AG04449 (cell line): ENCODE measurements around the gene DYNLL1.
"Not testable (repeated sequence)": the region's sequence is repeated elsewhere in the genome, so short reads cannot be mapped to it uniquely, and the experiment has no call there.

Experiments used
- CTCF ChIA-PET: fragments of 350-600 bp; formaldehyde crosslinking; extraction: SDS; loops from one replicate; lab custom pipeline; 2021; ENCODE audit warnings: antibody characterized with exemption; lab: Yijun Ruan, JAX
- POLR2A ChIA-PET: fragments of 400-600, 350-600 bp; formaldehyde crosslinking; extraction: SDS; loops from one replicate; lab custom pipeline; 2020; ENCODE audit warnings: antibody characterized with exemption, inconsistent platforms; lab: Yijun Ruan, JAX
- DNase-seq: peaks from one replicate; pipeline ENCODE4 v3.0.0-alpha.2; 2010; ENCODE audit warnings: low read depth, low spot score
- H3K4me3 ChIP-seq: 2 replicates; pipeline ENCODE4 v1.5.1; 2011; ENCODE audit warnings: low read depth, mild to moderate bottlenecking, control low read depth, low read length
- TF ChIP-seq, protein P1 (sequence below): IDR thresholded peaks from one replicate; pipeline ENCODE4 v1.5.1; 2011; ENCODE audit warnings: mild to moderate bottlenecking, moderate library complexity, low read length, control low read depth, inconsistent platforms; ENCODE audit not compliant: insufficient read depth; ENCODE audit errors: missing control alignments

DYNLL1 gene

DNA sequence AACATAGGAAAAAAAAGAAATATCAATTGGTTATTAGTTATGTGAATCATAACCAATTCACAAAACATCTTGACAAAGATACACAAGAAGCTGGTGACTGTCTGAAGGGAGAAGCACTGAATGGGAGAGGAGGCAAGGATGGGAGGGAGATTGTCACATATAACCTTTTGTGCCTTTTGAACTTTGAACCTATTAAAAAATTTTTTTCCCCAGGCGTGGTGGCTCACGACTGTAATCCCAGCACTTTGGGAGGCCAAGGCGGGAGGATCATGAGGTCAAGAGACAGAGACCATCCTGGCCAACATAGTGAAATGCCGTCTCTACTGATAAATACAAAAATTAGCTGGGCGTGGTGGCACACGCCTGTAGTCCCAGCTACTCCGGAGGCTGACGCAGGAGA lies 12.6 kb downstream of the DYNLL1 start:
- CTCF ChIA-PET = interaction anchor here (1.0 to 1.2 kb wide), 2 partner anchors 39 to 45 kb away, joined by 3 read pairs; no protein-coding TSS in a partner anchor
- POLR2A ChIA-PET = no interaction called here
- TF ChIP-seq, protein P1, sequence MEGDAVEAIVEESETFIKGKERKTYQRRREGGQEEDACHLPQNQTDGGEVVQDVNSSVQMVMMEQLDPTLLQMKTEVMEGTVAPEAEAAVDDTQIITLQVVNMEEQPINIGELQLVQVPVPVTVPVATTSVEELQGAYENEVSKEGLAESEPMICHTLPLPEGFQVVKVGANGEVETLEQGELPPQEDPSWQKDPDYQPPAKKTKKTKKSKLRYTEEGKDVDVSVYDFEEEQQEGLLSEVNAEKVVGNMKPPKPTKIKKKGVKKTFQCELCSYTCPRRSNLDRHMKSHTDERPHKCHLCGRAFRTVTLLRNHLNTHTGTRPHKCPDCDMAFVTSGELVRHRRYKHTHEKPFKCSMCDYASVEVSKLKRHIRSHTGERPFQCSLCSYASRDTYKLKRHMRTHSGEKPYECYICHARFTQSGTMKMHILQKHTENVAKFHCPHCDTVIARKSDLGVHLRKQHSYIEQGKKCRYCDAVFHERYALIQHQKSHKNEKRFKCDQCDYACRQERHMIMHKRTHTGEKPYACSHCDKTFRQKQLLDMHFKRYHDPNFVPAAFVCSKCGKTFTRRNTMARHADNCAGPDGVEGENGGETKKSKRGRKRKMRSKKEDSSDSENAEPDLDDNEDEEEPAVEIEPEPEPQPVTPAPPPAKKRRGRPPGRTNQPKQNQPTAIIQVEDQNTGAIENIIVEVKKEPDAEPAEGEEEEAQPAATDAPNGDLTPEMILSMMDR = no peak
- no peak for DNase-seq
- H3K4me3 ChIP-seq = no peak overlapping the region

DNA sequence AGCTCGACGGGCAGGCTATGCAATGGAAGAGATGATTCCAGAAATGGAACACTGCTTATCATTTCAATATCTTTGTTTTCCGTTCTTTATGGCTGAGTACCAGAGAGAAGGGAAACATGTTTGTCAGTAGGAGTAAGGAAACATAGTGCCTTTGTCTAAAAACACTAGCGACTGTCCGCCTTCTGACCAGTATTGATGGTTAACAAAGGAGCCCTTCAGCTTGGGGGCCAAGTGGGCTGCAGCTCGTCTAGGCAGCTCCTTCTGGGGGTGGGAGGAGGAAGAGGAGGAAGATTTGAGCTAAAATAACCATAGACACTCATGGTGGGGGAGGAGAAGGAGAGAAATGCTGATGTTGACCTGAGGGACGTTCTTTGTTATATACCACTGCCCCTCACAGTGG lies 18.1 kb downstream of the DYNLL1 start:
- ChIA-PET POLR2A (interaction anchor here (1.2 kb wide), 1 partner anchor 18 kb away, joined by 4 read pairs; the partner anchor contains the start of gene DYNLL1), CTCF (interaction anchor here (1.7 kb wide), 1 partner anchor 12 kb away, joined by 3 read pairs; no protein-coding TSS in a partner anchor)
- DNase-seq = no peak
- TF ChIP-seq, protein P1 = no peak
- no peak overlapping the region for H3K4me3 ChIP-seq

DNA sequence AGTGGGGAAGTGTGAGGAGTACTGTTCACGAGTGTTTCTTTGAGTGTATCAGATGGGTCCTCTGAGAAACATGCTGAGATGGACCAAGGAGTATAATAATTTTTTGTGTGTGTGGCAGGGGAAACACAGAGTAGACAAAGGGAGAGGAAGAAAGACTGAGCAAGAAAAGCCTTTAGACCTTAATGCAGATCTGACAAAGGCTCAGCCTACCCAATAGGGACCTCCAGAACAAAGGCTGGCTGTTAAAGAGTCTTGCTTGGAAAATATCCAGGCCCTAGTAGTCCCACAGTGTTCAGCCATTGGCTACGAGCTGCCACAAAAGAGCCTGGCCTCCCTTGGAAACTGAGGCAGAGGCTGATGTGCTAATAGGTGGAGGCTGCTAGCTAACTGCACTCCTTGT lies 19.6 kb downstream of the DYNLL1 start:
- DNase-seq = no peak
- TF ChIP-seq, protein P1 = no peak
- CTCF ChIA-PET = interaction anchor here (1.0 kb wide), 1 partner anchor 10 kb away, joined by 4 read pairs; no protein-coding TSS in a partner anchor
- H3K4me3 ChIP-seq = no peak overlapping the region
- POLR2A ChIA-PET = interaction anchor here (0.8 kb wide), 1 partner anchor 18 kb away, joined by 3 read pairs; no protein-coding TSS in a partner anchor

DNA sequence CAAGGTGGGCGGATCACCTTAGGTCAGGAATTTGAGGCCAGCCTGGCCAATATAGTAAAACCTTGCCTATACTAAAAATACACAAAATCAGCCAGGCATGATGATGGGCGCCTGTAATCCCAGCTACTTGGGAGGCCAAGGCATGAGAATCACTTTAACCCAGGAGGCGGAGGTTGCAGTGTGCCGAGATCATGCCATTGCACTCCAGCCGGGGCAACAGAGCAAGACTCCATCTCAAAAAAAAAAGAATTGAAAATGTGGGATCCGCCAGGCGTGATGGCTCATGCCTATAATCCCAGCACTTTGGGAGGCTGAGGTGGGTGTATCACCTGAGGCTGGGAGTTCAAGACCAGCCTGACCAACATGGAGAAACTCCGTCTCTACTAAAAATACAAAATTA lies 23.4 kb downstream of the DYNLL1 start:
- H3K4me3 ChIP-seq, DNase-seq, POLR2A ChIA-PET: not testable (repeated sequence)
- CTCF ChIA-PET = interaction anchor here (0.8 to 1.0 kb wide), 2 partner anchors 23 to 53 kb away, joined by 3 read pairs; no protein-coding TSS in a partner anchor

DNA sequence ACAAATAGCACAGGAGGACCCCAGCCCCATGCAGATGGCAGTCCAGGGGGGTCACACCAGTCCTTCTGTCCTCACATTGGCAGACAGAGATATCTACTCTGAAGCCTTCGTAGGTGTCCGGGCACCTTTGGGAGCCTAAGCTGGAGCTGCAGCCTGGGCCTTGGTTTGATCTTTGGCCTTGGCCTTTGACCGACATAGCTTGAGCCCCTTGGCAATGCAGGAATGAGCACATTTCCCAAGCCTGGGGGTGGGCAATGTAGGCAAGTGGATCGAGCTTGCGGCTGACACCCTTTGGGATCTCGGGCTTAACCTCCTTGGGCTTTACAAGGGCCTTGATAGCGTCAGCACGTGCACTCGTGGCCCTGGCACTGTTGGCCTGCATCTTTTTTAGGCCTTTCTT lies 26.7 kb downstream of the DYNLL1 start:
- ChIA-PET CTCF (no interaction called here), POLR2A (no interaction called here)
- H3K4me3 ChIP-seq = no peak overlapping the region
- DNase-seq = no peak
- TF ChIP-seq, protein P1 = no peak

DNA sequence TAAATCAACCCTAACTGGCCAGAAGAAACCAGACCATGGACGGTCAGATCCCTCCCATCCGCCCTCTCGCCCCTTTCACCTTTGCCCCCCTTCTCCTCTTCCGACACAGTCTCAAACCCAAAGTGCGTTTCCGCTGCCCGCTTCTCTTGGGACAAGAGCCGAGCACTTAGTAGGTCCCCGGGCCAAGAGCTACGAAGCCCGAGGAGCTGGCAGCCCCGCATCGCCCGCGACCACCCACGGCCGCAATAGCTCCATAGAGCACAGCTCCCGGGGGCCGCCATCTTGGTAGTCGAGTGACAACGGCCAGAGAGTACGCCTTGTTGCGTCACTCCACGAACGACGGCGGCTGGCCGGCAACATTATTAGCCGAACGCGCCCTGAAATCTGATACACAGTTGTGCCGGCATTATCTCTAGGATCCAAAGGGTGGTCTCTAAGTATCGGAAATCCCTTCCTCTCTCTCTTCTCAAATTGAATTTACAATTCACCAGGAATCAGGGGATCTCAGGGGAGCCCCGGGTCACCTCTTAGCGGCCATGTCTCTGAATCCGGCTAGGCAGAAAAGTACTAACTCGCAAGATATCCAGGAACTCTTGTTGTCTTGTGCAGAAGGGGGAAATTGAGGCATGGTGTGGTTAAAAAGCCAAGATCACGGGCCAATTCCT lies 33.1 kb downstream of the DYNLL1 start, which contains the start of gene COQ5:
COQ5 (minus strand) TSS at position 298 of the 665 bp plus-strand sequence; CDS start at position 281, 17 bp downstream.
- ChIA-PET CTCF (interaction anchor here (1.0 kb wide), 1 partner anchor 9 kb away, joined by 5 read pairs; no protein-coding TSS in a partner anchor), POLR2A (interaction anchor here (0.6 to 1.0 kb wide), 2 partner anchors 11 to 33 kb away, joined by 3 to 5 read pairs; partner anchors contain the start of gene DYNLL1)
- peak within 1 kb of the TSS; percentile 92 for H3K4me3 ChIP-seq
- no peak for DNase-seq
- TF ChIP-seq, protein P1 = no peak
